Measurements from ENCODE around the gene PDGFRB. TPM values are rescaled to one million over a fixed set of nuclear protein-coding genes. Genes with fewer than 3 reads are reported as not detected.

Gene PDGFRB
- total RNA-seq, 2 donors from 2014 or later, result 8.6 to 18.1 TPM

GRCh38 chr5:150181766-150182545 lies 26.3 kb upstream of the PDGFRB start:
- no peak for TF ChIP-seq CTCF (IDR thresholded peaks at IDR 0.05)
- Histone ChIP-seq H3K4me1 (peaks cover 54% of the 10 kb centered on the region), H3K27ac (peak overlapping the region; percentile 91), H3K36me3 (no peaks in the 10 kb centered on the region), H3K9ac (ENCODE audit: low read depth in 2 of 2, low read length in 2 of 2) (peak overlapping the region in 1 of 2 donors; percentile 74), H3K9me3 (no peaks in the 10 kb centered on the region), H3K27me3 (no peaks in the 10 kb centered on the region), H3K4me3 (no peak overlapping the region)
- DNase-seq, result peak; percentile 28
- intact Hi-C loops (cut with DNase I), result no loop called here

GRCh38 chr5:150181027-150181426 lies 25.4 kb upstream of the PDGFRB start:
- peaks cover 53% of the 10 kb centered on the region for H3K4me1 ChIP-seq
- no peak for TF ChIP-seq CTCF (IDR thresholded peaks at IDR 0.05)

GRCh38 chr5:150180241-150181026 lies 24.8 kb upstream of the PDGFRB start:
- Histone ChIP-seq H3K27ac (peak overlapping the region; percentile 91), H3K4me3 (no peak overlapping the region), H3K4me1 (peaks cover 48% of the 10 kb centered on the region), H3K27me3 (no peaks in the 10 kb centered on the region), H3K9me3 (no peaks in the 10 kb centered on the region), H3K9ac (ENCODE audit: low read depth in 2 of 2, low read length in 2 of 2) (peak overlapping the region; percentile 46 to 74), H3K36me3 (no peaks in the 10 kb centered on the region)
- DNase-seq, result peak; percentile 82
- TF ChIP-seq CTCF (IDR thresholded peaks at IDR 0.05), result no peak
- intact Hi-C loops (cut with DNase I), result no loop called here

More at GRCh38 chr5:150181027-150181426, 25.4 kb upstream of the PDGFRB start:
- peak overlapping the region in 1 of 2 donors; percentile 74 for H3K9ac ChIP-seq (ENCODE audit: low read depth in 2 of 2, low read length in 2 of 2)
- no peaks in the 10 kb centered on the region for H3K27me3 ChIP-seq
- DNase-seq, result peak; percentile 74
- no peaks in the 10 kb centered on the region for H3K9me3 ChIP-seq
- H3K36me3 ChIP-seq, result no peaks in the 10 kb centered on the region
- H3K4me3 ChIP-seq, result no peak overlapping the region
- intact Hi-C loops (cut with DNase I), result no loop called here
- H3K27ac ChIP-seq, result peak overlapping the region; percentile 91

- no peak for DNase-seq
- H3K4me1 ChIP-seq, result peaks cover 41% of the 10 kb centered on the region
- intact Hi-C loops (cut with DNase I), result no loop called here
These were observed 23.5 kb upstream of the PDGFRB start for GRCh38 chr5:150179019-150179620.

More at GRCh38 chr5:150179019-150179620, 23.5 kb upstream of the PDGFRB start:
- Histone ChIP-seq H3K9ac (ENCODE audit: low read depth in 2 of 2, low read length in 2 of 2) (peak overlapping the region in 1 of 2 donors; percentile 74), H3K4me3 (no peak overlapping the region), H3K27me3 (no peaks in the 10 kb centered on the region), H3K36me3 (no peaks in the 10 kb centered on the region), H3K27ac (peak overlapping the region; percentile 91), H3K9me3 (no peaks in the 10 kb centered on the region)
- TF ChIP-seq CTCF (IDR thresholded peaks at IDR 0.05), result no peak
